Measurements from ENCODE around the gene UBXN1.
"Not testable (repeated sequence)": the region's sequence is repeated elsewhere in the genome, so short reads cannot be mapped to it uniquely, and the experiment has no call there.

GRCh38 chr11:62703921-62704320 is 25.0 kb upstream of the UBXN1 start:
- TF ChIP-seq CTCF (IDR thresholded peaks at IDR 0.05; ENCODE audit: poor library complexity); EZH2 (IDR thresholded peaks at IDR 0.05; ENCODE audit: borderline replicate concordance): not testable (repeated sequence)
